WTC11 (cell line): Measurements from ENCODE around the gene DGCR8.

ENCODE experiments used
- ATF3 ChIP-seq: sonication (generic); formaldehyde crosslinking; conservative IDR thresholded peaks from 2 replicates; pipeline ENCODE4 v1.8.1; 2022; ENCODE audit warnings: mild to moderate bottlenecking, missing genetic modification reagents
- MAX ChIP-seq: sonication (generic); formaldehyde crosslinking; IDR thresholded peaks from 2 replicates; pipeline ENCODE4 v1.8.0; 2022; ENCODE audit warnings: mild to moderate bottlenecking, missing genetic modification reagents

GRCh38 chr22:20109411-20110358 is 29.6 kb downstream of the DGCR8 start:
- TF ChIP-seq MAX = no peak
- TF ChIP-seq ATF3 (CRISPR knock-in tag) = no peak
